ENCODE data around the gene SLC25A38.

GRCh38 chr3:39385456-39386090 is 2.4 kb downstream of the SLC25A38 start:
- TF ChIP-seq EZH2 (IDR thresholded peaks at IDR 0.05; ENCODE audit: low read depth, unreplicated experiment) (no peak), CTCF (conservative IDR thresholded peaks at IDR 0.05; ENCODE audit: low read depth in 2 of 2) (no peak), POLR2AphosphoS5 (IDR thresholded peaks at IDR 0.05; ENCODE audit: low read depth) (no peak), EZH2phosphoT487 (IDR thresholded peaks at IDR 0.05; ENCODE audit: unreplicated experiment) (no peak), REST (IDR thresholded peaks at IDR 0.05; ENCODE audit: unreplicated experiment) (no peak), JUNB (IDR thresholded peaks at IDR 0.05; ENCODE audit: unreplicated experiment) (no peak), NANOG (IDR thresholded peaks at IDR 0.05; ENCODE audit: borderline replicate concordance) (no peak), STAT1 (IDR thresholded peaks at IDR 0.05; ENCODE audit: unreplicated experiment) (no peak), ETS1 (IDR thresholded peaks at IDR 0.05) (no peak), CREB1 (CRISPR knock-in tag; IDR thresholded peaks at IDR 0.05; ENCODE audit: low read depth) (no peak)
